Stimulated activated CD8-positive, alpha-beta memory T cell treated with anti-CD3 and anti-CD28 coated beads, Interleukin-15, amount 100 ng/mL, for 4 hours (primary cell): ENCODE measurements around the gene IQCH.
"Not testable (repeated sequence)": the region's sequence is repeated elsewhere in the genome, so short reads cannot be mapped to it uniquely, and the experiment has no call there.

Experiments used
- DNase-seq, 2 donors: peaks; one replicate each; pipeline ENCODE4 v3.0.0-alpha.2; 2020; ENCODE audit warnings: low read depth in 2 of 2

IQCH gene

GRCh38 chr15:67436351-67437250 lies 182.0 kb downstream of the IQCH start:
- DNase-seq: not testable (repeated sequence)

GRCh38 chr15:67444100-67444499 lies 189.5 kb downstream of the IQCH start:
- no peak for DNase-seq

- DNase-seq: no peak
Measured at GRCh38 chr15:67446449-67446848, 191.9 kb downstream of the IQCH start.

GRCh38 chr15:67448372-67448771 lies 193.8 kb downstream of the IQCH start:
- not testable (repeated sequence) for DNase-seq

- DNase-seq: not testable (repeated sequence)
Measured at GRCh38 chr15:67453703-67454102, 199.1 kb downstream of the IQCH start.

- peak; percentile 46 to 52 for DNase-seq
Measured at GRCh38 chr15:67456677-67457529, 202.3 kb downstream of the IQCH start.

- no peak for DNase-seq
Measured at GRCh38 chr15:67458331-67459029, 203.9 kb downstream of the IQCH start.

GRCh38 chr15:67460521-67460920 lies 205.9 kb downstream of the IQCH start:
- DNase-seq: no peak

- no peak for DNase-seq
Measured at GRCh38 chr15:67461735-67462134, 207.1 kb downstream of the IQCH start.

- no peak for DNase-seq
Measured at GRCh38 chr15:67462875-67463274, 208.3 kb downstream of the IQCH start.

- no peak for DNase-seq
Measured at GRCh38 chr15:67463488-67463887, 208.9 kb downstream of the IQCH start.

GRCh38 chr15:67465196-67465952 lies 210.8 kb downstream of the IQCH start:
- no peak for DNase-seq

GRCh38 chr15:67468416-67468815 lies 213.8 kb downstream of the IQCH start:
- DNase-seq: no peak

GRCh38 chr15:67469680-67470079 lies 215.1 kb downstream of the IQCH start:
- DNase-seq: no peak

GRCh38 chr15:67472957-67473356 lies 218.4 kb downstream of the IQCH start:
- DNase-seq: no peak

- DNase-seq: no peak
Measured at GRCh38 chr15:67474405-67475110, 220.0 kb downstream of the IQCH start.

GRCh38 chr15:67479781-67480505 lies 225.4 kb downstream of the IQCH start:
- DNase-seq: no peak

GRCh38 chr15:67480741-67481140 lies 226.2 kb downstream of the IQCH start:
- DNase-seq: no peak

- DNase-seq: no peak
Measured at GRCh38 chr15:67481680-67482079, 227.1 kb downstream of the IQCH start.

- DNase-seq: no peak
Measured at GRCh38 chr15:67495585-67495984, 241.0 kb downstream of the IQCH start.
